GM19043 (cell line): ENCODE results near the gene MARK4.
"Not testable (repeated sequence)": the region's sequence is repeated elsewhere in the genome, so short reads cannot be mapped to it uniquely, and the experiment has no call there.

Experiments
- ATAC-seq: cut with Tn5 transposase; IDR thresholded peaks from one replicate; pipeline ENCODE4 v1.9.1; 2021; ENCODE audit warnings: low read depth; ENCODE audit not compliant: unreplicated experiment

The MARK4 gene

GRCh38 chr19:45303269-45304060, 52.4 kb downstream of the MARK4 start:
- no peak for ATAC-seq

GRCh38 chr19:45304141-45304926, 53.3 kb downstream of the MARK4 start:
- no peak for ATAC-seq

GRCh38 chr19:45305007-45305406, 53.9 kb downstream of the MARK4 start:
- ATAC-seq: no peak

GRCh38 chr19:45305421-45305820, 54.4 kb downstream of the MARK4 start:
- ATAC-seq: no peak

- no peak for ATAC-seq
These were observed 55.0 kb downstream of the MARK4 start for GRCh38 chr19:45306040-45306439.

GRCh38 chr19:45306518-45307027, 55.5 kb downstream of the MARK4 start:
- no peak for ATAC-seq

GRCh38 chr19:45307361-45307760, 56.3 kb downstream of the MARK4 start:
- no peak for ATAC-seq

GRCh38 chr19:45309322-45309721, 58.3 kb downstream of the MARK4 start:
- ATAC-seq: not testable (repeated sequence)

GRCh38 chr19:45311621-45312020, 60.5 kb downstream of the MARK4 start:
- no peak for ATAC-seq

- not testable (repeated sequence) for ATAC-seq
These were observed 61.2 kb downstream of the MARK4 start for GRCh38 chr19:45312285-45312684.

GRCh38 chr19:45314708-45315245, 63.7 kb downstream of the MARK4 start:
- no peak for ATAC-seq

GRCh38 chr19:45315304-45315703, 64.2 kb downstream of the MARK4 start:
- no peak for ATAC-seq

- no peak for ATAC-seq
These were observed 70.1 kb downstream of the MARK4 start for GRCh38 chr19:45320997-45321775.

GRCh38 chr19:45321848-45322247, 70.8 kb downstream of the MARK4 start:
- no peak for ATAC-seq

GRCh38 chr19:45322311-45322710, 71.2 kb downstream of the MARK4 start:
- ATAC-seq: no peak

- ATAC-seq: no peak
These were observed 71.7 kb downstream of the MARK4 start, which contains the start of gene CKM for GRCh38 chr19:45322744-45323281. CKM (minus strand) TSS chr19:45322875; CDS start chr19:45319713, 3,162 bp downstream.

- ATAC-seq: no peak
These were observed 72.6 kb downstream of the MARK4 start for GRCh38 chr19:45323671-45324081.

- no peak for ATAC-seq
These were observed 73.4 kb downstream of the MARK4 start for GRCh38 chr19:45324349-45324907.

GRCh38 chr19:45327404-45328143, 76.5 kb downstream of the MARK4 start:
- ATAC-seq: no peak
